OCI-LY3 (cell line): ENCODE data around the gene CTAG1B.
"Not testable (repeated sequence)": the region's sequence is repeated elsewhere in the genome, so short reads cannot be mapped to it uniquely, and the experiment has no call there.

Source experiments
- CTCF ChIP-seq: fragments of 200-600, 300-600 bp; sonication (generic); IDR thresholded peaks from 2 replicates; pipeline ENCODE4 v1.5.1; 2014; ENCODE audit warnings: antibody characterized with exemption, low read length, low read depth
- EZH2phosphoT487 ChIP-seq: fragments of 200-600 bp; shearing (Covaris generic); IDR thresholded peaks from 2 replicates; pipeline ENCODE4 v1.6.1; 2018; ENCODE audit warnings: antibody characterized with exemption, mixed run types, low read depth

- not testable (repeated sequence) for TF ChIP-seq CTCF, EZH2phosphoT487
Measured at GRCh38 chrX:154584585-154585183, 34.4 kb downstream of the CTAG1B start, which contains the start of gene CTAG1A.
